Stimulated activated CD8-positive, alpha-beta memory T cell treated with anti-CD3 and anti-CD28 coated beads, Interleukin-4, amount 100 ng/mL, for 24 hours (primary cell): ENCODE results near the gene CALML6.
A peak's percentile ranks its signal among the peaks of the same experiment; 100 is the strongest.

Experiments
- DNase-seq: peaks from one replicate; pipeline ENCODE4 v3.0.0-alpha.2; 2020; ENCODE audit warnings: low read depth

CALML6 gene

GRCh38 chr1:1942753-1943656 lies 27.9 kb downstream of the CALML6 start:
- DNase-seq = no peak

GRCh38 chr1:1943834-1944570 lies 28.9 kb downstream of the CALML6 start:
- peak; percentile 48 for DNase-seq

GRCh38 chr1:1945782-1946393 lies 30.8 kb downstream of the CALML6 start:
- DNase-seq = no peak

DNA sequence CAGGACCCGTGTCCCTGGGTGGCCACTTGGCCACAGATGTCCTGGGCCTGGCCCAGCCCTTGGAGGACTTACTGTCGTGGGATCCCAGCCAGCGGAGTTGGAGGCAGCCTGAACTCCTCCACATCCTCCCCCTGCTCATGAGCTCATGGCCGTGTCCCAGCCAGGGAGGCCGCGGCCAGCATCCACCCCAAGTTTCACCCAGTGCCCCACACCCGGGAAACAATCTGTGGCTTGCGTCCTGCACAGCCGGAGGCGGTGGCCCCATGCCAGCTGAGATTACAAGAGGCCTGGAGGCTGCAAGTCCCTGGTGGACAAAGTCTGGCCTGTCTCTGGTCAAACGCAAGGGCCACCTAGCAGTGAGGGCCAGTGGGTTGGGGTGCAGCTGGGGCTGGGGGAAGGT lies 31.5 kb downstream of the CALML6 start:
- DNase-seq = no peak

DNA sequence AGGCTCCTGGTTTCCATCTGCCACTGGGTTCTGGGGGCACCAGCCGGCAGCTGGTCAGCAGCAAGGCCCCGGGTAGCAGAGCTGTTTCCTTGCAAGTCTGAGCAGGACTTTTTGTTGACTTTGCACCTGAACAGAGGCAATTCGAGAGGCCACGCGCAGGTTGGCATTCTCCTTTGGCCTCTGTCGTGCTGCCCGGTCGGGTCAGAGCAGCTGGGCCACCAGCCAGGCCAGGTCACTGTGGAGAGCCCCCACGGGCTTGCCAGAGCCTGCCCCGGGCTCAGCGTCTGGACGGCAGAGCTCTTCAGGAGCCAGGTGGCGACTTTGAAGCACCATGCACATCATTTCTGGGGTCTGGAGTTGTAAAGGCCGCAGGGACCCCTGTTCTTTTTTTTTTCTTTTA lies 32.4 kb downstream of the CALML6 start:
- DNase-seq = no peak

DNA sequence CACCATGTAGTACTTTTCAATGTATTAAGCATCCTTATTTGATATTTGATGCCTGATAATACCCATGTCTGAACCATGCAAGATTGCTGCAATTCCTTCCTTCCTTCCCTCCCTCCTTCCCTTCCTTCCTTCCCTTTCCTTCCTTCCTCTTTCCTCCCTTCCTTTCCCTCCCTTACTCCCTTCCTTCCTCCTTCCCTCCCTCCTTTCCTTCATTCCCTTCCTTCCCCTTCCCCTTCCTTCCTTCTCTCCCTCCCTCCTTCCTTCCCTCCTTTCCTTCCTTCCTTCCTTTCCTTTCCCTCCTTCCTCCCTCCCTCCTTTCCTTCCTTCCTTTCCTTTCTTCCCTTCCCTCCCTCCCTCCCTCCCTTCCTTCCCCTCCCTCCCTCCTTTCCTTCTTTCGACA lies 33.7 kb downstream of the CALML6 start:
- DNase-seq = no peak

DNA sequence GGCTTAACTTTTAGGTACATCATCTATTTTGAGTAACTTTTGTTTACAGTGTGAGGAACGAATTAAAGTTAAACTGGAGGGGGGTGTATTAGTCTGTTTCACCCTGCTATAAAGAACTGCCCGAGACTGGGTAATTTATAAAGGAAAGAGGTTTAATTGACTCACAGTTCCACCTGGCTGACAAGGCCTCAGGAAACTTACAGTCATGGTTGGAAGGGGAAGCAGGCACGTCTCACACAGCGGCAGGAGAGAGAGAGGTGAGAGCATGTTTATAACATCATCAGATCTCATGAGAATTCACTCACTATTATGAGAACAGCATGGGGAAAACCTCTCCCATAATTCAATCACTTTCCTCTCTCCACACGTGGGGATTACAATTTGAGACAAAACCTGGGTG lies 35.9 kb downstream of the CALML6 start:
- no peak for DNase-seq

- no peak for DNase-seq
Measured at GRCh38 chr1:1954015-1954414, 39.0 kb downstream of the CALML6 start.

DNA sequence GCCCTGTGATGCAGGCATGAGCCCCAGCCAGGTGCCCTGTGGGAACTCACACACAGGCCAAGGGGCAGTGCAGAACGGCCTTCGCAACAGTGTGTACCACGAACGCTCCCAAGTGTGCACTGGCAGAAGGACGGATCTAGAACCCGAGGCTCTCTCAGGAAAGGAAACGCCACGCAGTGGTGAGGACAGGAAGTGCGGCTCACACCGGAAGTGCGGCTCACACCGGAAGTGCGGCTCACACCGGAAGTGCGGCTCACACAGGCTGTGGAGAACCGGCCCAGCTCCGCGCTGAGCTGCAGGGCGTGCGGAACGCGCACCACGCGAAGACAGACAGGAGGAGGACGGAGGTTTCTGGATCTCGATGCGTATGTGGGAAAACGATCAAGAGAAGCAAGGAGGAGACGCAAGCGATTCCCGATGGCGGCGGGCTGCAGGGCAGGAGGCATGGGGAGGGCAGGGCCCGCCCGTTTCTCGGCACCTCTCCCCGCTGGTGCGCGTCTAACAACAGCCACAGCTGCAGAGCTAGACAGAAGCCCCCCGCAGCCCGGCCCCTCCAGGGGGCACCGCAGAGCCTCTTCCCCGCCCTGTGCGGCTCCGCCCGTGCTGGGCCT lies 39.9 kb downstream of the CALML6 start:
- DNase-seq = no peak

DNA sequence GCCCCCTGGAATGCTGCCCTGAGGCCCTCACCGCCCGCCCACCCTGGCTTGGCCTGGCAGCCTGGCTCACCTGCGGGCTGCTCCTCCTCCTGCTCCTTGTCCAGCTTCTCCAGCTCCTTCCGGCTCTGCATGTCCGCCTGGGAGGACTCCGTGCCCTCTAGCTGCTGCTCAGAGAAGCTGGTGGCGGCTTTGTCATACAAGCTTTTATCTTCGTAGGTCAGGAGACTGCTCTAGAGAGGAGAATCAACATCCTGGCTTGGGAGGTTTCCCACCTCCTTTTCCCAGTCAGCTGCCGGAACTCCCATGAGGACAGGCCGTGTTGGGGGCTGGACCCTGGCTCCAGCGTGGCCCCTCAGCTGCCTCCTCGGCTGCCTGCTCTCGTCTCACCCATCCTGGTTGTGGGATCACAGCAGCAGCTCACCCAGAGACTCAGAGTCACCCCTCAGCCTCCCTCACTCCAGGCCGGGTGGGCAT lies 40.6 kb downstream of the CALML6 start:
- no peak for DNase-seq

DNA sequence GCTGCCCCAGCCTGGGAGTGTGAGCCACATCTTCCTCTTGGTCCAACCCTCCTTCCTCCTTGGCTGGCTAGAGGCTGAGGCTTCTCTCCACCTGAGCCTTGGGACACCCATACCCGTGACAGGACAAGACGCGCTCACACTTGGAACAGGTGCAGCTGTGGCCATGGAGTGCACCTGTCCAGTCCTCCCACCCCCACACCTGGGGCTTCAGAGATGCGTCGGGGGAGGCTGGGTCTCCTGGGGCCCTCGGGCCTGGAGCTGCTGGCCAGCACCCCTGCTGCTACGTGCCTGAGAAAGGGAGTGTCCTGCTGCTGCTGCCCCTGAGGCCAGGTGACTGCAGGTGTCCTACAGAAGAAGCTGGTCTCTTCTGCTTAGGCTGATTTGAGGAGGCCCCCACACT lies 41.0 kb downstream of the CALML6 start:
- no peak for DNase-seq

DNA sequence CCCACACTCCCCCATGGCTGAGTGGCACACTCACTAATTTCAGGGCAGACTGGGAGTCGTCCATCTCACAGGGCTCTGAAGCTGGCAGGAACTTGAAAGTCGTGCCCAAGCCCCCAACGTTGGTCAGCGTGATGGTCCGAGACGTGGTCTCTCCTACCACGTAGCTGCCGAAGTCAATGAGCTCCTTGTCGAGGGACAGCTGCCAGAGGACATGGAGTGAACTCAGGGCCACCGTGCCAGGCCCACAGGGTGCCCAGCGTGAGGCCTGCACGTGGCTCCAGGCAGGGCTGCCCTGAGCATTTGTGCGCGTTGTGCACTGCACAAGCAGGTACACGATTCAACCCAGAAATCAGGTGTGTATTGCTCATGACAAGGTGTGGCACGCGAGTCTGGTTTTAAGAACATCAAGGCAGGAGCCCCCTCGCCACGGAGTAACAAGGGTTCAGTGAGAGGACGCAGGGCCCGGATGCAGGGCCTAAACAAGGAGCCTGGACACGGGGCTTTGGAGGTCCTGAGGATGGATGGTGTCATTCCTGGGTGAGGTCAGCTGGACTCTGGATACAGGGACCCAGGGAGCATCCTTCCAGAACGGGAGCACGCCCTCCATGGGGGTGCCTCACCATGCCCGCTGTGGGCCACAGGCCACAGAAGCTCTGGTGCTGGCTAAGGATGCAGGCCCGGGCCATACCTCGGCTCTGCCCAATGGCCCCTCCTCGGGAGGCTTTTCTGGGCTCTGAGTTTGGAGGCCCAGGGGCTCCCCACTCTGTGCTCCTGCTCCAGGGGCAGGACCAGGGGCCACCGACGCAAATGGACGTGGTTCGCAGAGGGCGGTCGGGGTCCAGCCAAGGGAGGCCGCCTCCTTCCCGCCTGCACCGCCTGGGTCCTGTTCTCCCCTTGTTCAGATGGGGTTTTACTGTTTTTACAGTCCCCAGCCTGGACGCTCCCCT lies 41.8 kb downstream of the CALML6 start:
- no peak for DNase-seq

DNA sequence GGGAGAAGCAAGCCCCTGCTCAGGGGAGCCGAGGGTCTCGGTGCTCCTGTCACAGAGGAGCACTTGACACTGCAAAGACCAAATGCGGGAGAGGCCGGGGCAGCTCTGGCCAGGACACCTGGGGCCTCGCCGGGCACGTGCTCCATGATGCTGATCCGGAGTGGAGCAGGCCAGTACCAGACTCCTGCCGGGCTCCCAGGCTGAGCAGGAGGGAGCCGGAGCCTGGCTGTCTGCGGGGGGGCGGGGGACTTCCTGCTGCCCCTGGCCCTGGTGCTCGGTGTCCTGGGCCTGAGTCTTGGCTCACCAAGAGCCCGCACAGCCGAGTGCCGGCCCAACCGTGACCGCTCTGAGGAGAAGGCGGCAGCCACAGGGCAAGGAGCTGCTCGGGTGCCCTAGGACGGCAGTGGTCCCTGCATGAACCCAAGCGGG lies 42.5 kb downstream of the CALML6 start:
- DNase-seq = no peak

DNA sequence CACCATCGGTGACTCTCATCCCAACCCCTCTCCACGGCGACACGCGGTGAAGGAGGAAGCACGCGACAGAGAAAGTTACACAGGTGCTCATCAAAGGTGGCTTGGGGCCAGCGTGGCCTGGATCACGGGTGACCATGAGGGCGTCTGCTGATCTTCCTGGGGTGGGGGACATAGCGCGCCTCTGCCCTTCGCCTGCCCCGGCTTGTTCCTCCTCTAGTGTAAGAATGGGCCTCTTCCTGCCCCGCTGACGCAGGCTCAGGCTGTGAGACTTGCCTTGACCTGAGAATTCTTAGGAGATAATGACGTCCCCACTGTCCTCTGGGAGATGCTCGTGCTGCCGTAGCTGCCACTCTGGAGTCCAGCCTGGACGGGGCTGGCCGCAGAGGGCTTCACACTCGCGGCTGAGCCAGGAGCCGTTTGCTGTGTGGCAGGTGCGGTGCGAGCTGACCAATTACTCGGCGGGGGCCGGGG lies 43.0 kb downstream of the CALML6 start:
- DNase-seq = no peak

GRCh38 chr1:1959459-1959839 lies 44.4 kb downstream of the CALML6 start:
- DNase-seq = no peak

GRCh38 chr1:1959840-1960479 lies 44.9 kb downstream of the CALML6 start:
- DNase-seq = peak; percentile 59

- no peak for DNase-seq
Measured at GRCh38 chr1:1960480-1961196, 45.6 kb downstream of the CALML6 start.

DNA sequence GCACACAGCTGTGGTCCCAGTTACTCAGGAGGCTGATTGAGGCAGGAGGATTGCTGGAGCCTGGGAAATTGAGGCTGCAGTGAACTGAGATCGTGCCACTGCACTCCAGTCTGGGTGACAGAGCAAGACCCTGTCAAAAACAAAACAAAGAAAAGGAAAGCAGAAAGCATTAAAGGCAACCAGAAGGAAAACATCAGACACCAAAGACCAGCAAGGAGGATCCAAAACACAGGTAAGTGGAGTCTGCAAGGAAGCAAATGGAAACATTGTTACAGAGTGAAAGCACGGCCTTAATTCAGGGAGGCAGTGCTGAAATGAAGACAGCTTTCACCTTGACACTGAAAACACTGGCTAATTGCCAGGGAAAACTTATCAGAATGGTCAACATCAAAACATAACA lies 47.7 kb downstream of the CALML6 start:
- no peak for DNase-seq

DNA sequence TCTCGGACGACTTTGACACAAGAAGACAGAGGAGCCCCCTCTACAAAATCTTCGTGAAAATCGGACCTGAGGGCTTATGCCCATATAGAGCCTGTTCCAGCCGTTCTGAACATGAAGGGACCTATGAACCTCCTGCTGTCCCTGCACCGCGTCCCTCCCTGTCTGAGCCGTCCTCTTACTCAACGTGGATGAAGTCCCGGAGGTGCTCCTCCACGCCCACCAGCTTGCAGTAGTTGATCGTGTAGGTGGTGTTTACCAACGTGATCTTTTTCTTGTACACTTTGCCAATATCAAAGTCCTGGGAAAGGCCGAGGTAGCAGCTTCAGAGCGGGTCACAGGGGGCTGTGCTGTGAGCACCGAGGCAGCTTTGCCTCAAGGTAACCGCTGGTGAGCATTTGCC lies 48.5 kb downstream of the CALML6 start:
- no peak for DNase-seq

DNA sequence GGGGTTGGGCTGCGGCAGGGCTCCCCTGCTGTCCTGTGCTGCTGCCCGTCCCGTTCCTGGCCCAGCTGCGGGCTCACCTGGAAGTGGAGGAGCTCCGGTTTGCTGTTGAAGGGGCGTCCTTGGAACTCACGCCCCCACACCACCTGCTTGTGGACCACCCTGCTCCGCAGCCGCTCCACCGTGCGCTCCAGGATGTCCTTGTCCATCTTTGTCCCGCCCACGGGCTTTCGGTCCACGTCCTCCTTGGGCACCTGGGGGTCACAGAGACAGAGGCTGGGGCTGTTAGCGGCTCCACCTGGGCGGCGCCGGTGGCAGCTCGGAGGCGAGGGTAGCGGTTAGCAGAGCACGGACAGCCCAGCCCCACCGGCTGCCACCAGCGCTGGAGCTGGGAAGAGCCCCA lies 49.8 kb downstream of the CALML6 start:
- DNase-seq = no peak
